Activated CD4-positive, alpha-beta T cell treated with anti-CD3 and anti-CD28 coated beads, Interleukin-2, amount 50 U/mL, for 1 hour (primary cell): ENCODE results near the gene MSRB2.
"Not testable (repeated sequence)": the region's sequence is repeated elsewhere in the genome, so short reads cannot be mapped to it uniquely, and the experiment has no call there.

Source experiments
- DNase-seq: peaks from one replicate; pipeline ENCODE4 v3.0.0-alpha.2; 2020

Gene MSRB2

GRCh38 chr10:23070092-23070912 is 25.1 kb upstream of the MSRB2 start:
- DNase-seq = not testable (repeated sequence)

GRCh38 chr10:23070913-23071218 is 24.5 kb upstream of the MSRB2 start:
- no peak for DNase-seq

GRCh38 chr10:23072593-23072992 is 22.8 kb upstream of the MSRB2 start:
- not testable (repeated sequence) for DNase-seq

- no peak for DNase-seq
Measured at GRCh38 chr10:23073527-23073926, 21.9 kb upstream of the MSRB2 start.

- no peak for DNase-seq
Measured at GRCh38 chr10:23075672-23076071, 19.7 kb upstream of the MSRB2 start.

DNA sequence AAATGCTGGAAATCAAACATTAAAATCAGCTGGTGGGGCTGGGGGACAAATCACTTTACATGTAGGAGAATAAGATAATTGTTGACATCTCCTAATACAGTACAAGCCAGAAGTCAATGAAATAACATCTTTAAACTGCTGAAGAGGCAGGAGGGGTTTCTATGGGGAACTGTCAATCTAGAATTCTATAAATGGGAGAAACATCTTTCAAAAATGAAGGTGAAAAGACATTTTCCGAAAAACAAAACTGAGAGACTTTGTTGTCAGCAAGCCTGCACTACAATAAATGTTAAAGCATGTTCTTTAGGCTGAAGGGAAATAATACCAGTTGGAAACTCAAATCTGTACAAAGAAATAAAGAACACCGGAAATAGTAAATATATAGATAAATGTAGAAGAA is 17.3 kb upstream of the MSRB2 start:
- no peak for DNase-seq

DNA sequence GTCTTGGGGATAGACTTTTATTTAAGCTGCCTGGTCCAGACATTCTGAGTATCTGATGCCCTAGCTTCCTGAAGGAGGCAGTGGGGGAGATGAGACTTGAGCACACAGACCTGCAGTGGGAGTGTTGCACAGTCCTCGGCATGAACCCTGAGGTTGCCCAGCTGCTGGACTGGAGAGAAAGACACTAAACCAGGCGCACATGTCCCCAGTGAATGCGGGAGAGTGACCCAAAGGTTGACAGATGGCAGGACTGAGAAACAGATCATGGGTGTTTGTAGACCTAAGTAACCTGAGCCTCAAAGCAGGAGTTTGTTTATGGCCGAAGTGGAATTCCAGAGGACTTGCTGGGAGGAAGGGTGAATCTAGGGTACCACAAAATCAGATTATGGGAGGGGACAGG is 15.7 kb upstream of the MSRB2 start:
- DNase-seq = no peak

GRCh38 chr10:23080262-23080661 is 15.1 kb upstream of the MSRB2 start:
- DNase-seq = no peak

DNA sequence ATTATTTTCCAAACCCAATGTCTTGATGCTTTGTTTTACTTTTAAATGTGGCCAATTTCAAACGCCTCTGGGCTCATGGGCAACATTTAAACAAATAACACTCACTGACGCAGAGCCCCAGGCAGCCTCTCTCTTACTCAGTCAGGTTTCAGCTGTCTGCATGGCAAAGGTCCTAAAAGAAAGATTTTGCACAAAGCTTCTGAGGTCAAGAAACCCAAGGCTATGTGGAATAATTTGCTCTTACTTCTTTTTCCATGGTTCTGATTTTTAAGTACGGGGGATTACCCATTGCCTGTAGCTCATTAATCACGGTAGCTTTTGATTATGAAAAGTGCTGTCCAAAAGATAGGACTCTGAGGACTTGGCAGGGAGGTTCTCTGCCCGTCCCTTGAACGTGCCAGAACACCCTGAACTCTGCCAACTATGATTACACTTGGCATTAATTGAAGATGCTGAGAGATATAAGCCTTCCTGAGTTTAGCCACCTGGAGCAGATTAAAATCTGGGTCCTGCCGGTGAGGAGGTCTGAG is 14.1 kb upstream of the MSRB2 start:
- no peak for DNase-seq

- DNase-seq = no peak
Measured at GRCh38 chr10:23081891-23082290, 13.5 kb upstream of the MSRB2 start.

GRCh38 chr10:23088609-23089008 is 6.8 kb upstream of the MSRB2 start:
- no peak for DNase-seq

- no peak for DNase-seq
Measured at GRCh38 chr10:23094786-23095403, 484 bp upstream of the MSRB2 start.

- peak; percentile 19 for DNase-seq
Measured at GRCh38 chr10:23095966-23096801, 805 bp downstream of the MSRB2 start.

- no peak for DNase-seq
Measured at GRCh38 chr10:23096802-23097549, 1.6 kb downstream of the MSRB2 start.

- DNase-seq = no peak
Measured at GRCh38 chr10:23099079-23099478, 3.7 kb downstream of the MSRB2 start.

DNA sequence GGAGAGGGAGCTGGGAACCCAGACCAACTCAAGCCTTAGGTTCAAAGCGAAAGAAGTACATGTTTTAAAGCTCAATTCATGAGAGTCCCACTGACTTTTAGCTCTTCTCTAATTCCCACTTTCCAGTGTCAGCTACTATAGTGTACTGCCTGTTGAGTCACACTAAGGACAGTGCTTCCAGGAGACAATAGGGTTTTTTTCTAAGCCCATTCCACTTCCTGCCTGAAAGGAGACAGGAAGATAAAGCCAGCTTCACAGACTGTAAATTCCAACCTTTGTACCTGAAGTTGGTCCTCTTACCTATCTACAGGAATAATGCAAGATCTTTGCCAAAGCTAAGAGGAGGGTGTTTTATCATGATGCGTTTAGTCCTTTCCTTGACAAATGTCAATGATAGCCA is 4.4 kb downstream of the MSRB2 start:
- no peak for DNase-seq

GRCh38 chr10:23100331-23101030 is 5.1 kb downstream of the MSRB2 start:
- no peak for DNase-seq

DNA sequence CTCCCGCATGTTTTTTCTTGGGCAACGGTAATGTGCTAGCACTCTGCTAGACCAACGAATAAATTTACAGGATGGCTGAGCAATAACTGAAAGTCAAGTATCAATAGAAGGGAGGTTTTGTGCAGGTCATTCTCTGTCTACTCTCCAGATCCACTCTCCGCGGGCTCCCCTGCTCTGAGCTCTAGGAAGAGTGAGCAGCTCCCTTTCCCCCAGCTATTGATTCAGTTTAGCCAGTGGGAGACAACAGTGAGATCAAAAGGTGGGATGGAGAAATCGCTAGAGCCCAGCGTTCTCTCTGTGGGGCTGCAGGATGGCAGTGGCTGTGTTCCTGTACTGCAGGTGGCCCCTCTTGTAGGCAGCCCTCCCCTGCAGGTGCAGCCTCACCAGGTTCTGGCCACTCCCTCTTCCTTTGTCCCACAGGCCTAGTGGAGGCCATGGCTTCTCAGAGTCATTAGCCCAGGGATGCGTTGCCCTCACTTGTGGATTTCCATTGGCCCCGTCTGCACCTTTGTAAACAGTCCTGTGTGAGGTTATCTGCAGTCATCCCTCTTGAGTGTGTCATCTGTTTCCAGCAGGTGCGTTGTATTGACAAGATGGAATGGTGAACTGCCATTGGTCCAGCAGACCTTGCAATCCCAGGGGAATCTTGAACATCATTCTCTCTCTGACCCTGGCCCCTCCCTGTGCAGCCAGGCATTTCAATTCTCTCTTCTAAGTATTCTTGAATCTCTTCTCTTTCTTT is 11.1 kb downstream of the MSRB2 start:
- no peak for DNase-seq

DNA sequence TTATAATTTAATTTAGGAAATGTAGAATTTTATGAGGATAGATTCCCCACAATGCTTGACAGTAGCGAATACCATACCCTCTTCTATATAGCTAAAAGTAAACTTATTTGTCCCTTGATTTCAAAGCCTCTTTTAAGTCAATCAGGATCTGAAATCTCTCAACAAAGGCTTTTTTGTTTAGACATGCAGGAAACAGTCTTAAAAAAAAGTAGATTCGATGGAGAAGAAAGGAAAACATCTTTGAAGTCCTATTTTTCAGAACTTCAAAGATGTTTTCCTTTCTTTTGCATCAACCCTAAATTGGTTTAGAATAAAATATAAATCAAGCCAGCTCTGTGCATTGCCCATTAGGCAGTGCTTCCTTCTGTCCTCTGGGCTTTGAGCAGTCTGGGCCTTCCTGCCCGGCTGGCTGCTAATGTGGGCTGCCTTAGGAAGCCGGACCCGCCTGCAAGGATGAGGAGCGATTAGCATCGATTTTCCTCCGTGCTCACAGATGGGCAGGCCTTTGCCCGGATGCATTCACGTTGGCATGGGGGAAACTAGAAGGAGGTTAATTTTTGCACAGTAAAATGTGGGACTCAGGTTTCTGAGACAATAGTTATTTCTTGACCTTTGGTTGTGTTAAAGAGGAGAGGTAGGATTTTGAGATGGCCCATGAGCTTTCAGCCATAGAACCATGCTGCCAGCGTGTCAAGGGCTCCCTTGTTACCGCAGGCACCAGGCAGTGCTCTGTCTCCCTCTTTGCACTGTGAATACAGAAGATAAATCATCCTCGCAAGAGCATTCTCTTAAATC is 15.5 kb downstream of the MSRB2 start:
- no peak for DNase-seq

GRCh38 chr10:23111517-23112286 is 16.3 kb downstream of the MSRB2 start:
- no peak for DNase-seq
